Neutrophil (primary cell): ENCODE data around the gene IGSF8.

Experiments
- H3K27ac ChIP-seq: fragments of 200-600 bp; sonication (generic); 2 replicates; pipeline ENCODE4 v1.5.1; 2016; ENCODE audit warnings: mild to moderate bottlenecking, moderate library complexity
- H3K27me3 ChIP-seq: fragments of 200-600 bp; sonication (generic); 2 replicates; pipeline ENCODE4 v1.6.0; 2016; ENCODE audit warnings: mild to moderate bottlenecking
- H3K36me3 ChIP-seq: fragments of 200-600 bp; sonication (generic); 2 replicates; pipeline ENCODE4 v1.5.1; 2017
- H3K4me1 ChIP-seq, 2 experiments: fragments of 200-600 bp in 1 of 2; sonication (generic) in 1 of 2; 1 replicate in 1 of 2; 2 replicates in 1 of 2; pipeline versions ENCODE4 v1.5.1 to v1.6.1; 2013 to 2016; ENCODE audit warnings: low read depth in 1 of 2, low read length in 1 of 2, mild to moderate bottlenecking in 1 of 2, moderate library complexity in 1 of 2; ENCODE audit not compliant: control insufficient read depth in 1 of 2, insufficient read depth in 1 of 2
- H3K4me3 ChIP-seq, 2 experiments: fragments of 200-600 bp in 1 of 2; sonication (generic) in 1 of 2; 1 replicate in 1 of 2; 2 replicates in 1 of 2; pipeline ENCODE4 v1.5.1; 2013 to 2016; ENCODE audit warnings: low read depth in 1 of 2, low read length in 1 of 2, mild to moderate bottlenecking in 1 of 2, moderate library complexity in 1 of 2
- H3K9me3 ChIP-seq: fragments of 200-600 bp; sonication (generic); 2 replicates; pipeline ENCODE4 v1.5.1; 2016
- TF ChIP-seq, protein P1 (sequence below): fragments of 200-600 bp; sonication (generic); IDR thresholded peaks from 2 replicates; pipeline ENCODE4 v1.5.1; 2016; ENCODE audit warnings: antibody characterized with exemption

IGSF8 gene, protein sequence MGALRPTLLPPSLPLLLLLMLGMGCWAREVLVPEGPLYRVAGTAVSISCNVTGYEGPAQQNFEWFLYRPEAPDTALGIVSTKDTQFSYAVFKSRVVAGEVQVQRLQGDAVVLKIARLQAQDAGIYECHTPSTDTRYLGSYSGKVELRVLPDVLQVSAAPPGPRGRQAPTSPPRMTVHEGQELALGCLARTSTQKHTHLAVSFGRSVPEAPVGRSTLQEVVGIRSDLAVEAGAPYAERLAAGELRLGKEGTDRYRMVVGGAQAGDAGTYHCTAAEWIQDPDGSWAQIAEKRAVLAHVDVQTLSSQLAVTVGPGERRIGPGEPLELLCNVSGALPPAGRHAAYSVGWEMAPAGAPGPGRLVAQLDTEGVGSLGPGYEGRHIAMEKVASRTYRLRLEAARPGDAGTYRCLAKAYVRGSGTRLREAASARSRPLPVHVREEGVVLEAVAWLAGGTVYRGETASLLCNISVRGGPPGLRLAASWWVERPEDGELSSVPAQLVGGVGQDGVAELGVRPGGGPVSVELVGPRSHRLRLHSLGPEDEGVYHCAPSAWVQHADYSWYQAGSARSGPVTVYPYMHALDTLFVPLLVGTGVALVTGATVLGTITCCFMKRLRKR

DNA sequence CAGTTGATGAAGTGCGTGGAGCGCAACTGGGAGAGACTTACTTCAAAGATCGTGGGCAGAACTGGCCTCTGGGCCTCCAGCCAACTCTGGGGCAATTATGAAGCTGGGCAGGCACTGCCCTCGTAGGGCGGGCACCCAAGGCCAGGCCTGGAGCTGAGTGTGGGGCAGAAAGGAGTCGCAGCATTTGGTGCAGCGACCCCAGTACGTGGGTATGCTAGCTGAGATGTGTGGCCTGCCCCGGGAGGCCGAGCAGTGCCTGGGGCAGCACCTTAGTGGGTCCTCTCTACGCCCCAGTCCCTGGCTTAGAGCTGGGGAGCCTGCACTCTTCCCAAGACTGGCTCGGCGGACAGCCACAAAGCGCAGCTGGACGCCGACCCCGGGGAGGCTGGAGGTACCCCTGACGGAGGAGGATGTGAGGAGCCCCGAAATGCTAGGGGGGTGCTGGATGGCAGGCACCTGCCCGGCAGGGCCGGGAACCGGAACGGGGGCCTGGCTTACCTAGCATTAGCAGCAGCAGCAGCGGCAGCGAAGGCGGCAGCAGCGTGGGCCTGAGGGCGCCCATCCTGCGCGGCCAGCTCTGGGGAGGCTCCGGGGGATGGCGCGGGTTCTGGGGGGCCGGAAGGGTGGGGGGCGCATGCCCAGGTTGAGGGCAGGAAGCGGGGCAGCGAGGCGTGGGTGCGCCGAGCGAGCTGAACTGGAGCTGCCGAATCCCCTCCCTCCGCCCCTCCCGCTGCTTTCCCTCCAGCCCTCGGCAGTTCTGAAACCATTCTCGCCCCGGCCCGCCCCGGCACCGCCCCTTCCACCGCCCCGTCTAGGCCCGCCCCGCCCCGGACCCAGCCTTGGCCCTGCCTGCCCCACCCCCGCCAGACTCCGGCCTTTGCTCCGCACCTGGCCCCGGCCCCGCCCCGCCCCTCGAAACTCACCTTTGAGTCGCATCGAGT lies at the start of gene IGSF8:
TSS of gene IGSF8 (minus strand) at position 709 of the 941 bp plus-strand sequence. CDS start at position 562, 147 bp downstream.
- H3K27me3 ChIP-seq: peaks cover 36% of the 10 kb centered on the region
- no peaks in the 10 kb centered on the region for H3K9me3 ChIP-seq
- no peaks in the 10 kb centered on the region for H3K36me3 ChIP-seq
- TF ChIP-seq, protein P1, sequence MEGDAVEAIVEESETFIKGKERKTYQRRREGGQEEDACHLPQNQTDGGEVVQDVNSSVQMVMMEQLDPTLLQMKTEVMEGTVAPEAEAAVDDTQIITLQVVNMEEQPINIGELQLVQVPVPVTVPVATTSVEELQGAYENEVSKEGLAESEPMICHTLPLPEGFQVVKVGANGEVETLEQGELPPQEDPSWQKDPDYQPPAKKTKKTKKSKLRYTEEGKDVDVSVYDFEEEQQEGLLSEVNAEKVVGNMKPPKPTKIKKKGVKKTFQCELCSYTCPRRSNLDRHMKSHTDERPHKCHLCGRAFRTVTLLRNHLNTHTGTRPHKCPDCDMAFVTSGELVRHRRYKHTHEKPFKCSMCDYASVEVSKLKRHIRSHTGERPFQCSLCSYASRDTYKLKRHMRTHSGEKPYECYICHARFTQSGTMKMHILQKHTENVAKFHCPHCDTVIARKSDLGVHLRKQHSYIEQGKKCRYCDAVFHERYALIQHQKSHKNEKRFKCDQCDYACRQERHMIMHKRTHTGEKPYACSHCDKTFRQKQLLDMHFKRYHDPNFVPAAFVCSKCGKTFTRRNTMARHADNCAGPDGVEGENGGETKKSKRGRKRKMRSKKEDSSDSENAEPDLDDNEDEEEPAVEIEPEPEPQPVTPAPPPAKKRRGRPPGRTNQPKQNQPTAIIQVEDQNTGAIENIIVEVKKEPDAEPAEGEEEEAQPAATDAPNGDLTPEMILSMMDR: no peak
- peaks cover 11 to 18% of the 10 kb centered on the region in 2 experiments for H3K4me1 ChIP-seq
- peak within 1 kb of the TSS; percentile 70 to 96 for H3K4me3 ChIP-seq
- peak within 1 kb of the TSS; percentile 68 for H3K27ac ChIP-seq

DNA sequence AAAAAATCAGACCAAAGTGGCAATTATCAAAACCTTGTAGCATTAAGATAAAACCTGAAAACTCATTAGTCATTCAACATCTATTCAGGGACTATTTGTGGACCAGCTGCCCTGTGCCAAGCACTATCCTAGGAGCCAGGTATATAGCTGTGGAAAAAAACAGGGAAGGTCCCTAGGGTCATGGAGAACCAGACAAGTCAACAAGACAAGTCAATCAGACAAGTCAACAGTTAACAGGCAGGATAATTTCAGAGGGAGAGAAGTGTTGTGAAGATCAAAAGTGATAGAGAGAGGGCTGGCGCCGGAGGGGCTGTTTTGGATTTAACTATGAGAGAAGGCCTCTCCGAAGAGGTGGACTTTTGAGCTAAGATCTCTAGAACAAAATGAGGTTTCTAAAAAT lies 49.7 kb upstream of the IGSF8 start:
- Histone ChIP-seq H3K36me3 (no peaks in the 10 kb centered on the region), H3K9me3 (no peaks in the 10 kb centered on the region), H3K4me3 (no peak overlapping the region), H3K4me1 (no peaks in the 10 kb centered on the region), H3K27ac (no peak overlapping the region), H3K27me3 (no peaks in the 10 kb centered on the region)
- TF ChIP-seq, protein P1: no peak

DNA sequence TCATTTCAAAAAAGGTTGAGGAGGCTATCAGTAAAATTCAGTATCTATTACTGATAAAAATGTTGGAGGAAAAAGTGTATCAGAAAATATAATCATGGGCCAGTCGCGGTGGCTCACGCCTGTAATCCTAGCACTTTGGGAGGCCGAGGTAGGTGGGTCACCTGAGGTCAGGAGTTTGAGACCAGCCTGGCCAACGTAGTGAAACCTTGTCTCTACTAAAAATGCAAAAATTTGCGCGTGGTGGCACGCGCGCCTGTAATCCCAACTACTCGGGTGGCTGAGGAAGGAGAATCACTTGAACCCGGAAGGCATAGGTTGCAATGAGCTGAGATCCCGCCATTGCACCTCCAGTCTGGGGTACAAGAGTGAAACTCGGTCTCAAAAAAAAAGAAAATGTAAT lies 47.7 kb upstream of the IGSF8 start:
- Histone ChIP-seq H3K27ac (no peak overlapping the region), H3K4me1 (no peaks in the 10 kb centered on the region), H3K9me3 (no peaks in the 10 kb centered on the region), H3K36me3 (no peaks in the 10 kb centered on the region), H3K4me3 (no peak overlapping the region), H3K27me3 (no peaks in the 10 kb centered on the region)
- TF ChIP-seq, protein P1: no peak

DNA sequence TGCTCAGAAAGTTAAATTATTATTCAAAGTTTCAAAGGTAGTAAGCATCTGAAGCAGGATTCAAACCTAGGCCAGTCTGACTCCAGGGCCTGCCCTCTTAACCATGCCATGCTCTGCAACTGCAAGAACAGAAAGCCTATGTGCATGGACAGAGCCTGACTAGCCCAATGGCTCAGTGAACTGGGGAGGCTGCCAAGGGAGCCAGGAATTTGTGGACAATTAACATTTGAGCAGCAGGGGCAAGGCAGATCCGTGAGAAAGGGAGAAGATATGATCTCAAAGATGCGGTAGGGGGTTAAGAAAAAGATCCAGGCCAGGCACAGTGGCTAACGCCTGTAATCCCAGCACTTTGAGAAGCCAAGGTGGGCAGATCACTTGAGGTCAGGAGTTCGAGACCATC lies 46.5 kb upstream of the IGSF8 start:
- no peak overlapping the region for H3K4me3 ChIP-seq
- H3K27ac ChIP-seq: no peak overlapping the region
- TF ChIP-seq, protein P1: no peak
- no peaks in the 10 kb centered on the region for H3K27me3 ChIP-seq
- no peaks in the 10 kb centered on the region for H3K9me3 ChIP-seq
- no peaks in the 10 kb centered on the region for H3K4me1 ChIP-seq
- H3K36me3 ChIP-seq: no peaks in the 10 kb centered on the region

DNA sequence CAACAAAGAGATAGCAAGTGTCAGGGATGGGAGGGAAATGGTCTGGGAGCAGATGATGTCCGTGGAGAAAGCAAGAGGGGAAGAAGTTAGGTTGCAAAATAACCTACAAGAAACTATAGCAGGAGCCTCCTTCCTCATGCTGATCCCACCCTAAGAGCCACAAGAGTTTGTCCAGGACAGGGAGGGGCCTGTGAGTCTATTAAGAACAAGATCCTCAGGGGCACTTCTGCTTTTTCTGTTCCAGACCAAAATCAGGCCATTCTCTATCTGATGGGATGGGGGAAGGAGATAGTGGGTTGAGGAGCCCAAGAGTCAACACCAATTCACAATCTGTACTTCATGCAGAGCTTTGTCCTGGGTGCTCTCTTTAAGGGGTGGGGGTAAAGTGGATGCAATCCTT lies 45.3 kb upstream of the IGSF8 start:
- TF ChIP-seq, protein P1: no peak
- H3K4me3 ChIP-seq: no peak overlapping the region
- no peaks in the 10 kb centered on the region for H3K9me3 ChIP-seq
- no peaks in the 10 kb centered on the region for H3K27me3 ChIP-seq
- H3K36me3 ChIP-seq: no peaks in the 10 kb centered on the region
- H3K27ac ChIP-seq: no peak overlapping the region
- no peaks in the 10 kb centered on the region for H3K4me1 ChIP-seq
